Sigmoid colon (tissue), 7 donors: ENCODE measurements around the gene CYP27B1. TPM values are rescaled to one million over a fixed set of nuclear protein-coding genes. Genes with fewer than 3 reads are reported as not detected.

ENCODE experiments used
- DNase-seq: peaks from one replicate; pipeline ENCODE4 v3.0.0-alpha.2; 2019
- H3K27ac ChIP-seq, 4 donors: fragments of 200-600 bp; sonication (generic); one replicate each; pipeline ENCODE4 v1.5.1; 2016 to 2019; ENCODE audit warnings: mild to moderate bottlenecking in 1 of 4
- H3K27me3 ChIP-seq, 3 donors: fragments of 200-600 bp; sonication (generic); one replicate each; pipeline ENCODE4 v1.5.1; 2019; ENCODE audit warnings: mild to moderate bottlenecking in 1 of 3
- H3K36me3 ChIP-seq, 4 donors: fragments of 200-600 bp; sonication (generic); one replicate each; pipeline ENCODE4 v1.5.1; 2016 to 2019
- H3K4me1 ChIP-seq, 4 donors: fragments of 200-600 bp; sonication (generic); one replicate each; pipeline ENCODE4 v1.5.1; 2017 to 2019
- H3K4me3 ChIP-seq, 4 donors: fragments of 200-600 bp; sonication (generic); one replicate each; pipeline ENCODE4 v1.5.1; 2017 to 2019; ENCODE audit warnings: mild to moderate bottlenecking in 2 of 4, moderate library complexity in 1 of 4
- H3K9me3 ChIP-seq, 4 donors: fragments of 200-600 bp in 3 of 4; sonication (generic) in 3 of 4; one replicate each; pipeline versions ENCODE4 v1.5.1 to v1.6.1; 2013 to 2019
- EP300 ChIP-seq, 4 donors: sonication (generic); formaldehyde crosslinking; IDR thresholded peaks; one replicate each; pipeline ENCODE4 v1.6.1; 2017; ENCODE audit warnings: antibody characterized with exemption in 4 of 4
- POLR2A ChIP-seq, 2 donors: fragments of 450-650 bp; IDR thresholded peaks; one replicate each; pipeline ENCODE4 v1.6.1; 2016; ENCODE audit warnings: antibody characterized with exemption in 2 of 2, mild to moderate bottlenecking in 2 of 2, moderate library complexity in 2 of 2
- POLR2AphosphoS5 ChIP-seq, 4 donors: sonication (generic); formaldehyde crosslinking; IDR thresholded peaks; one replicate each; pipeline ENCODE4 v1.6.1; 2017; ENCODE audit warnings: antibody characterized with exemption in 4 of 4
- WGBS, 2 donors: extraction: QIAGEN DNeasy Blood & Tissue Kit; methylation state at CpG; one replicate each; pipeline ENCODE4 v1.1.7; 2013; 5-methylcytosine and 5-hydroxymethylcytosine counted together
- intact Hi-C: fragments of 100-400 bp; cut with DNase I; formaldehyde crosslinking; loops from one replicate; pipeline ENCODE4 v1.15.1; 2023
- polyA plus RNA-seq, 3 donors: library from polyadenylated mRNA; stranded (reverse); fragments of 200-250 nt; gene quantifications; one replicate each; pipeline ENCODE4 v1.2.3, GENCODE V29; 2013
- total RNA-seq, 4 donors: library from RNA; depleted of rRNA; stranded (reverse); fragments of >200 nt; gene quantifications; one replicate each; pipeline ENCODE4 v1.1.0, GENCODE V29; 2016
- TF ChIP-seq, protein P1 (sequence below), 4 experiments: fragments of 450-650 bp in 3 of 4; fragments of 200-600 bp in 1 of 4; IDR thresholded peaks; one replicate each; pipeline ENCODE4 v1.5.1; 2016 to 2019; ENCODE audit warnings: antibody characterized with exemption in 4 of 4, mild to moderate bottlenecking in 3 of 4, moderate library complexity in 2 of 4
- donor health status: healthy with polysubstance abuse.
- donor health status: Bipolar disorder and iron deficiency.
- donor health status: healthy.

CYP27B1 gene
- total and polyA plus RNA-seq, 7 donors, result 0.28 to 2.0 (median 1.2) TPM; not detected in 4

DNA sequence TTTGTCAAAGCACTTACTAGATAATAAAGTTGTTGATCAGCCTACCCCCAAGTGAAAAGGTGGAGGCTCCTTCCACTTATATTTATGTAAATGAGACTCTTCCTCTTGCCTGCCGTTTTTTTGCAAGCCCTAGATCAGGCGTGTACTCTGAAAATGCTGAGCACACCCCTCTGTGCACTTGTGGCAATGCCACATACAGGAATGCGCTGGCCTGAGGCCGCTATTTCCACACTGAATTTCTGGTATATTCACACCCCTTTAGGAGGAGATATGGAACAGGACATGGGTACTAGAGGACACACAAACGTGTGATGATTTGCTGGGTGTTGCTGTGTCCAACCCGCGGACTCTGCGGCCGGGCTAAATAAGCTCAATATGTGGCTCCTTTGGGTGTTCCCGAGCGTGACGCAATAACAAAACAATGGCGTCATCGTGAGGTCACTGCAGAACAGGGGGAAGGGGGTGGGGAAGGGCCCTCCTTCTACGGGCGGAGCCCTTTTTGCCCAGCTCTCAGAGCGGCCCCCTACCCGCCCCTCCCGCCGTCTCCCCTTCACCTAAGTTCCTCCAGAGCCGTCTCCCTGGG, 22.6 kb downstream of the CYP27B1 start:
- DNase-seq, result peak; percentile 93
- intact Hi-C loops, result no loop called here
- TF ChIP-seq EP300 (IDR thresholded peaks at IDR 0.05) (peak in 1 of 4 donors; percentile 36), POLR2AphosphoS5 (IDR thresholded peaks at IDR 0.05) (no peak)
- peaks cover 0 to 30% (median 20%) of the 10 kb centered on the region in 4 donors for H3K36me3 ChIP-seq
- H3K4me3 ChIP-seq, result peak overlapping the region; percentile 65 to 98 (median 72)
- peak overlapping the region; percentile 89 to 99 (median 92) for H3K27ac ChIP-seq
- H3K27me3 ChIP-seq, result peaks cover under 1 to 20% (median 2%) of the 10 kb centered on the region in 3 donors
- WGBS, 2 donors, result 5 to 11% methylated on average over 21 of the region's 21 CpGs
- H3K4me1 ChIP-seq, result peaks cover 0 to 15% (median 13%) of the 10 kb centered on the region in 4 donors
- no peaks in the 10 kb centered on the region for H3K9me3 ChIP-seq

GRCh38 chr12:57743769-57744168, 23.1 kb downstream of the CYP27B1 start:
- DNase-seq, result no peak
- H3K9me3 ChIP-seq, result no peaks in the 10 kb centered on the region
- 55 to 79% methylated on average over 2 of the region's 2 CpGs for WGBS, 2 donors
- TF ChIP-seq, protein P1, sequence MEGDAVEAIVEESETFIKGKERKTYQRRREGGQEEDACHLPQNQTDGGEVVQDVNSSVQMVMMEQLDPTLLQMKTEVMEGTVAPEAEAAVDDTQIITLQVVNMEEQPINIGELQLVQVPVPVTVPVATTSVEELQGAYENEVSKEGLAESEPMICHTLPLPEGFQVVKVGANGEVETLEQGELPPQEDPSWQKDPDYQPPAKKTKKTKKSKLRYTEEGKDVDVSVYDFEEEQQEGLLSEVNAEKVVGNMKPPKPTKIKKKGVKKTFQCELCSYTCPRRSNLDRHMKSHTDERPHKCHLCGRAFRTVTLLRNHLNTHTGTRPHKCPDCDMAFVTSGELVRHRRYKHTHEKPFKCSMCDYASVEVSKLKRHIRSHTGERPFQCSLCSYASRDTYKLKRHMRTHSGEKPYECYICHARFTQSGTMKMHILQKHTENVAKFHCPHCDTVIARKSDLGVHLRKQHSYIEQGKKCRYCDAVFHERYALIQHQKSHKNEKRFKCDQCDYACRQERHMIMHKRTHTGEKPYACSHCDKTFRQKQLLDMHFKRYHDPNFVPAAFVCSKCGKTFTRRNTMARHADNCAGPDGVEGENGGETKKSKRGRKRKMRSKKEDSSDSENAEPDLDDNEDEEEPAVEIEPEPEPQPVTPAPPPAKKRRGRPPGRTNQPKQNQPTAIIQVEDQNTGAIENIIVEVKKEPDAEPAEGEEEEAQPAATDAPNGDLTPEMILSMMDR (IDR thresholded peaks at IDR 0.05), result no peak
- TF ChIP-seq POLR2AphosphoS5 (IDR thresholded peaks at IDR 0.05), result no peak
- TF ChIP-seq POLR2A (IDR thresholded peaks at IDR 0.05), result no peak
- no peak for TF ChIP-seq EP300 (IDR thresholded peaks at IDR 0.05)
- peaks cover 0 to 20% (median 17%) of the 10 kb centered on the region in 4 donors for H3K4me1 ChIP-seq
- intact Hi-C loops, result no loop called here
- H3K4me3 ChIP-seq, result no peak overlapping the region
- peak overlapping the region in 2 of 4 donors; percentile 90 to 99 for H3K27ac ChIP-seq
- peaks cover 0 to 25% (median 17%) of the 10 kb centered on the region in 4 donors for H3K36me3 ChIP-seq
- H3K27me3 ChIP-seq, result peaks cover 5 to 25% (median 5%) of the 10 kb centered on the region in 3 donors

GRCh38 chr12:57741844-57742738, 24.8 kb downstream of the CYP27B1 start:
- WGBS, 2 donors, result 31 to 41% methylated on average over 14 of the region's 14 CpGs
- no peak for TF ChIP-seq POLR2A (IDR thresholded peaks at IDR 0.05)
- TF ChIP-seq, protein P1 (IDR thresholded peaks at IDR 0.05), result no peak
- no peak for TF ChIP-seq POLR2AphosphoS5 (IDR thresholded peaks at IDR 0.05)
- TF ChIP-seq EP300 (IDR thresholded peaks at IDR 0.05), result no peak
- H3K9me3 ChIP-seq, result no peaks in the 10 kb centered on the region
- peaks cover 22 to 42% (median 22%) of the 10 kb centered on the region in 3 donors for H3K27me3 ChIP-seq
- peak overlapping the region in 2 of 4 donors; percentile 8 to 20 for H3K4me3 ChIP-seq
- H3K36me3 ChIP-seq, result peaks cover 0 to 8% (median 4%) of the 10 kb centered on the region in 4 donors
- DNase-seq, result no peak
- intact Hi-C loops, result no loop called here
- H3K27ac ChIP-seq, result no peak overlapping the region
- H3K4me1 ChIP-seq, result peaks cover 0 to 36% (median 33%) of the 10 kb centered on the region in 4 donors

DNA sequence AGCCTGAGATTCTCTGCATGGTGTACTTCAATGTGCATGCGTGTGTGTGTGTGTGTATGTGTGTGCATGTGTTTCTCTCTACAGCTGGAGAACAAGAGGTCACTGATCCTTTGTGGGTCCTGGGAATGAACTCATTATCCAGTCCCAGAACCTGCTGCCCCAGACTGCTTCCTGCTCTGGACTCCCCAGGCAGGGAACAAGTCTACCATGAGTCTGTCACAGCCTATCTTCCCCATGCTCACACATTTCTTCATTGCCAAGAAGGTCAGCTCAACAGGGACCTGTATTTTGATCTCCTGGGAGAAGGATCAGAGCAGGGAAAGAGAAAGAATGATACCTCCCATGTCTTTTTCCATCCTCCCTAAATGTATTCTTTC, 25.5 kb downstream of the CYP27B1 start:
- H3K4me1 ChIP-seq, result peaks cover 0 to 43% (median 40%) of the 10 kb centered on the region in 4 donors
- H3K27me3 ChIP-seq, result peaks cover 29 to 49% (median 29%) of the 10 kb centered on the region in 3 donors
- TF ChIP-seq, protein P1 (IDR thresholded peaks at IDR 0.05), result no peak
- TF ChIP-seq EP300 (IDR thresholded peaks at IDR 0.05) (no peak), POLR2A (IDR thresholded peaks at IDR 0.05) (no peak), POLR2AphosphoS5 (IDR thresholded peaks at IDR 0.05) (no peak)

More for the DNA sequence above, 25.5 kb downstream of the CYP27B1 start:
- Histone ChIP-seq H3K9me3 (no peaks in the 10 kb centered on the region), H3K27ac (no peak overlapping the region), H3K36me3 (peaks cover 0 to 2% (median under 1%) of the 10 kb centered on the region in 4 donors), H3K4me3 (peak overlapping the region in 2 of 4 donors; percentile 8 to 20)
- intact Hi-C loops, result no loop called here
- WGBS, 2 donors, result 35 to 75% methylated on average over 1 of the region's 1 CpG
- DNase-seq, result no peak
